22Rv1 (cell line): ENCODE measurements around the gene THSD4.

Source experiments
- CTCF ChIP-seq: fragments of 450-650 bp; IDR thresholded peaks from 2 replicates; pipeline ENCODE4 v1.5.1; 2017; ENCODE audit warnings: mild to moderate bottlenecking
- ZFX ChIP-seq: fragments of 450-650 bp; IDR thresholded peaks from 2 replicates; pipeline ENCODE4 v1.6.1; 2017; ENCODE audit warnings: antibody characterized with exemption, borderline replicate concordance

GRCh38 chr15:71080166-71080565 lies 35.1 kb upstream of the THSD4 start:
- no peak for TF ChIP-seq CTCF
- no peak for TF ChIP-seq ZFX
